Spleen (tissue), 11 donors: ENCODE measurements around the gene PSRC1. TPM values are rescaled to one million over a fixed set of nuclear protein-coding genes. Genes with fewer than 3 reads are reported as not detected.

Experiments used
- DNase-seq: peaks from one replicate; pipeline ENCODE4 v3.0.0-alpha.2; 2020
- H3K27ac ChIP-seq, 8 donors: fragments of 200-600 bp; sonication (generic) in 7 of 8; 1 replicate in 4 of 8; 2 replicates in 4 of 8; pipeline versions ENCODE4 v1.5.0 to v1.8.0; 2016 to 2021; ENCODE audit warnings: inconsistent platforms in 4 of 8, mild to moderate bottlenecking in 4 of 8, moderate library complexity in 1 of 8
- H3K27me3 ChIP-seq, 7 donors: fragments of 200-600 bp; sonication (generic) in 6 of 7; replicated peaks in 1 of 7; 1 replicate in 4 of 7; 2 replicates in 3 of 7; pipeline versions ENCODE4 v1.5.0 to v1.8.0; 2016 to 2021; ENCODE audit warnings: inconsistent platforms in 3 of 7, mild to moderate bottlenecking in 1 of 7
- H3K36me3 ChIP-seq, 6 donors: fragments of 200-600 bp; sonication (generic) in 5 of 6; 1 replicate in 4 of 6; 2 replicates in 2 of 6; pipeline versions ENCODE4 v1.5.0 to v1.8.0; 2016 to 2021; ENCODE audit warnings: inconsistent platforms in 2 of 6
- H3K4me1 ChIP-seq, 6 donors: fragments of 200-600 bp; sonication (generic) in 5 of 6; 1 replicate in 3 of 6; 2 replicates in 3 of 6; pipeline versions ENCODE4 v1.5.0 to v1.8.0; 2016 to 2021; ENCODE audit warnings: inconsistent platforms in 3 of 6
- H3K4me3 ChIP-seq, 8 donors: fragments of 200-600 bp; sonication (generic) in 7 of 8; 1 replicate in 4 of 8; 2 replicates in 4 of 8; pipeline versions ENCODE4 v1.5.0 to v1.8.0; 2016 to 2021; ENCODE audit warnings: inconsistent platforms in 4 of 8, mild to moderate bottlenecking in 4 of 8, moderate library complexity in 2 of 8
- H3K9me3 ChIP-seq, 8 donors: fragments of 200-600 bp; sonication (generic) in 7 of 8; 1 replicate in 4 of 8; 2 replicates in 4 of 8; pipeline versions ENCODE4 v1.5.0 to v1.8.0; 2016 to 2021; ENCODE audit warnings: inconsistent platforms in 4 of 8
- POLR2A ChIP-seq, 3 donors: fragments of 450-650 bp; IDR thresholded peaks; one replicate each; pipeline ENCODE4 v1.5.1; 2017; ENCODE audit warnings: antibody characterized with exemption in 3 of 3, mild to moderate bottlenecking in 1 of 3
- POLR2AphosphoS5 ChIP-seq, 3 donors: sonication (generic); formaldehyde crosslinking; IDR thresholded peaks; one replicate each; pipeline ENCODE4 v1.5.1; 2017; ENCODE audit warnings: antibody characterized with exemption in 3 of 3
- WGBS, 5 donors: extraction: QIAGEN DNeasy Blood & Tissue Kit in 3 of 5; methylation state at CpG; one replicate each; pipeline versions ENCODE4 v1.1.5 to v1.1.7; 2013 to 2018; 5-methylcytosine and 5-hydroxymethylcytosine counted together
- intact Hi-C: fragments of 100-400 bp; cut with DNase I; formaldehyde crosslinking; loops from one replicate; pipeline ENCODE4 v1.15.0; 2023; ENCODE audit warnings: low total_unique reads
- polyA plus RNA-seq, 3 donors: library from polyadenylated mRNA; stranded (reverse); fragments of 200-250 nt; gene quantifications; one replicate each; pipeline ENCODE4 v1.2.1, GENCODE V29; 2013
- total RNA-seq, 7 donors: library from RNA; depleted of rRNA in 3 of 7; stranded (reverse); fragments of >200 nt in 3 of 7; fragmentation: NEBNext Ultra II Directional in 4 of 7; extraction: Animal tissue kit (Norgen Biotek cat#: 25700) in 4 of 7; gene quantifications; one replicate each; pipeline versions ENCODE4 v1.1.0 to v1.2.1, GENCODE V29; 2016 to 2021
- TF ChIP-seq, protein P1 (sequence below), 11 experiments: fragments of 200-600 bp in 7 of 11; fragments of 450-650 bp in 4 of 11; sonication (generic) in 4 of 11; IDR thresholded peaks in 8 of 11; conservative IDR thresholded peaks in 3 of 11; 1 replicate in 7 of 11; 2 replicates in 4 of 11; pipeline versions ENCODE4 v1.4.0 to v1.8.0; 2016 to 2021; ENCODE audit warnings: antibody characterized with exemption in 11 of 11, inconsistent platforms in 4 of 11, mild to moderate bottlenecking in 1 of 11
- donor health status: healthy with polysubstance abuse.
- donor health status: DM: no; HTN: no; CAD: no; lungs with moderate emphysema.
- donor health status: DM: no; HTN: no; CAD: no.
- donor health status: Bipolar disorder and iron deficiency.
- donor health status: healthy.
- donor health status: DM: no; HTN: no; CAD: no.
- donor health status: DM: yes; HTN: yes; CAD: no.

Gene PSRC1
- total and polyA plus RNA-seq, 10 donors: 2.0 to 9.3 (median 3.5) TPM

DNA sequence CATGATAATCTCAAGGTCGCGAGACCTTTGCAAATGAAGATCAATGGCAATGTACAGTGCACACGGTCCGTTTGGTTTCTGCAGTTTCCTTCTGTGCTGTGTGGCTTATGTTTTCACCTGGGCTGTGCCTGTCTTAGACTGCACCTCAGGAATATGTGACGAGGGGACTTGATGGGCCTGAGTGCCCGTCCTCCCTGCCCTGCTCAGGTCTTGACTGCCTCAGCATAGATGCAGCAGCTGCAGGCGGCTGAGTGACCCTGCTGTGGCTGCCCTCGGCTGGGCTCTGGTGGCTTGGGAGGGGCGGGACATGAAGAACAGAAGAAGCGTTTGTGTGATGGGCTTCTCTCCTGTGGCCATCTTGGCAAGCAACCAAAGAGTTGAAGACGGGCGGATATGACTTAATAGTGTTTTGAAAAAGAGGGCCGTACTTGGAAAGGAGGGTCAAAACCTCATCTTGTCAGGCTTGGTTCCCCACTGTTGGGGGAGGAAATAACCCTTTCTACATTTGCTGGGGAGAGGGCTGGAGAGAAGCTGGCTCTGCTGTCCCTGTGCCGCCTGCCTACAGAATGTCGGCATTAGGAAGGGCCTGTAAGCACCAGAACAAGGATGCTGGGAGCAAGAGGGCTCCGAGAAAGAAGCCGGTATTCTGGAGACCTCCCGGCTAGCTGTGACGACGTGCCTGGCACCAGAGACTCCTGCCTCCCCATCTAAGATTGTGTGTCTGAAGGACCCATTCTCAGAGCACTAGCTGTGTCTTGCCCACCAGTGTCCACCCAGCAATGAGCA lies 16.8 kb upstream of the PSRC1 start:
- 76 to 86% (median 78%) methylated on average over 17 to 20 of the region's 20 CpGs for WGBS, 5 donors
- peaks cover 0 to 33% (median 15%) of the 10 kb centered on the region in 6 donors for H3K4me1 ChIP-seq
- peaks cover 0 to 26% (median 0%) of the 10 kb centered on the region in 7 donors for H3K27me3 ChIP-seq
- no peaks in the 10 kb centered on the region for H3K36me3 ChIP-seq
- TF ChIP-seq, protein P1, sequence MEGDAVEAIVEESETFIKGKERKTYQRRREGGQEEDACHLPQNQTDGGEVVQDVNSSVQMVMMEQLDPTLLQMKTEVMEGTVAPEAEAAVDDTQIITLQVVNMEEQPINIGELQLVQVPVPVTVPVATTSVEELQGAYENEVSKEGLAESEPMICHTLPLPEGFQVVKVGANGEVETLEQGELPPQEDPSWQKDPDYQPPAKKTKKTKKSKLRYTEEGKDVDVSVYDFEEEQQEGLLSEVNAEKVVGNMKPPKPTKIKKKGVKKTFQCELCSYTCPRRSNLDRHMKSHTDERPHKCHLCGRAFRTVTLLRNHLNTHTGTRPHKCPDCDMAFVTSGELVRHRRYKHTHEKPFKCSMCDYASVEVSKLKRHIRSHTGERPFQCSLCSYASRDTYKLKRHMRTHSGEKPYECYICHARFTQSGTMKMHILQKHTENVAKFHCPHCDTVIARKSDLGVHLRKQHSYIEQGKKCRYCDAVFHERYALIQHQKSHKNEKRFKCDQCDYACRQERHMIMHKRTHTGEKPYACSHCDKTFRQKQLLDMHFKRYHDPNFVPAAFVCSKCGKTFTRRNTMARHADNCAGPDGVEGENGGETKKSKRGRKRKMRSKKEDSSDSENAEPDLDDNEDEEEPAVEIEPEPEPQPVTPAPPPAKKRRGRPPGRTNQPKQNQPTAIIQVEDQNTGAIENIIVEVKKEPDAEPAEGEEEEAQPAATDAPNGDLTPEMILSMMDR (IDR thresholded peaks at IDR 0.05 in 8 of 11, conservative IDR thresholded peaks at IDR 0.05 in 3 of 11): no peak
- TF ChIP-seq POLR2AphosphoS5 (IDR thresholded peaks at IDR 0.05) (no peak), POLR2A (IDR thresholded peaks at IDR 0.05) (no peak)
- DNase-seq: no peak
- H3K4me3 ChIP-seq: no peak overlapping the region
- intact Hi-C loops: no loop called here
- H3K9me3 ChIP-seq: no peaks in the 10 kb centered on the region
- peak overlapping the region in 4 of 8 donors; percentile 4 to 38 (median 12) for H3K27ac ChIP-seq

GRCh38 chr1:109298666-109299557 lies 16.0 kb upstream of the PSRC1 start:
- Histone ChIP-seq H3K36me3 (no peaks in the 10 kb centered on the region), H3K4me3 (no peak overlapping the region), H3K9me3 (no peaks in the 10 kb centered on the region), H3K4me1 (peaks cover 0 to 42% (median 23%) of the 10 kb centered on the region in 6 donors), H3K27me3 (peaks cover 0 to 18% (median 0%) of the 10 kb centered on the region in 7 donors), H3K27ac (peak overlapping the region in 5 of 8 donors; percentile 4 to 38 (median 13))
- DNase-seq: no peak
- intact Hi-C loops: no loop called here
- WGBS, 5 donors: 47 to 79% (median 65%) methylated on average over 11 of the region's 11 CpGs
- no peak for TF ChIP-seq POLR2A (IDR thresholded peaks at IDR 0.05)
- TF ChIP-seq, protein P1 (IDR thresholded peaks at IDR 0.05 in 8 of 11, conservative IDR thresholded peaks at IDR 0.05 in 3 of 11): no peak

DNA sequence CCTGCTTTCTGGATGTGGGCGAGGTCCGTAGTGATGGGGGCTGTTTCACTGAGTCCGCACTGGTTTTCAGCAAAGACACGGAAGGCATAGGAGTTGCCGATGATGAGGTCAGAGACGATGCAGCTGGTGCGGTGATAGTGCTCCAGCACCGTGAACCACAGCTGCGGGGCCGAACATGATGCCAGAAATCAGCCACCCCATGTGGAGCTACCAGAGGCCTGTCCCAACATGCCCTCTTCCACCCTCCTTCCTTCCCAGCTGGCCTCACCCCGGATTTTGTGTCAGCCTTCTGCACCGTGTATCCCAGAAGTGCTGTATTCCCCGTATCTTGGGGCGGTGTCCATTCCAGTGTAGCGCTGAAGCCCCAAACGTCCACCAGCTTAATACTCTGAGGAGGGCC lies 13.8 kb upstream of the PSRC1 start:
- peaks cover 0 to 13% (median 0%) of the 10 kb centered on the region in 7 donors for H3K27me3 ChIP-seq
- TF ChIP-seq POLR2A (IDR thresholded peaks at IDR 0.05) (no peak), POLR2AphosphoS5 (IDR thresholded peaks at IDR 0.05) (no peak)
- TF ChIP-seq, protein P1 (IDR thresholded peaks at IDR 0.05 in 8 of 11, conservative IDR thresholded peaks at IDR 0.05 in 3 of 11): no peak
- no peak for DNase-seq
- H3K36me3 ChIP-seq: no peaks in the 10 kb centered on the region
- no peaks in the 10 kb centered on the region for H3K9me3 ChIP-seq
- intact Hi-C loops: no loop called here
- peaks cover 0 to 43% (median 23%) of the 10 kb centered on the region in 6 donors for H3K4me1 ChIP-seq
- no peak overlapping the region for H3K4me3 ChIP-seq
- H3K27ac ChIP-seq: no peak overlapping the region
- WGBS, 5 donors: 92 to 97% (median 93%) methylated on average over 14 to 16 of the region's 16 CpGs
